Putamen (tissue), 1 donor: ENCODE measurements around the gene PCSK1.
"Not testable (repeated sequence)": the region's sequence is repeated elsewhere in the genome, so short reads cannot be mapped to it uniquely, and the experiment has no call there.

Experiments
- DNase-seq: peaks from one replicate; pipeline ENCODE4 v3.0.0-alpha.2; 2016; ENCODE audit warnings: low spot score

PCSK1 gene

DNA sequence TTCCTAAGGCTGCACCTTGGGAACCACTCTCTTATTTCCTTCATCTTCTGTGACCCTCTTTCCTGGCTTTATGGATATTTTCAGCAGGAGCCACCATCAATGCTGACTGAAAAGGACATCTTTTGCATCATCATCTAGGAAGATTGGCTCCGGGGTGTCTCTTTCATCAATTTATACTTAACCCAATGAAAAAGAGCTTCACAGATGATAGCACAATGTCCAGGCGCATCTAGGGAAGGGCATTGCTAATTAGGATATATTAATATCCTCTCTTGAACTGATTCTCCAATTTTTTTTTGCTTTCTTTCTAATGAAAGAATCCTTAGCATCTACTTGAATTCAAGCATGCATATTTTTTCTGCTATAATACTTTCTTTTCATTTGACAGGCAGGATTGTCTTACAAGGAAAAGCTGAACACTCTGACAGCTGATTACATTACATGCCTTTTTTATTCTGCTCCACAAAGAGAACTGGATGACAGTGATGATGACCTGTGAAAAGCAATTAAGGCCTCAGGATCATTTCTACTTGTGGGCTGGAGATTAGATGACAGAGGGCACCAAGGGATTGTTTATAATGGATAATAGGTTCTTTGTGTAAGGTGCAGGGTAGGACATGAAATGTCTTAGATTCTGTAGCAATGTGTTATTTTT is 60.2 kb downstream of the PCSK1 start:
- no peak for DNase-seq

- DNase-seq, result no peak
Observed at GRCh38 chr5:96370976-96371375, 62.1 kb downstream of the PCSK1 start.

GRCh38 chr5:96367337-96367736 is 65.7 kb downstream of the PCSK1 start:
- not testable (repeated sequence) for DNase-seq

DNA sequence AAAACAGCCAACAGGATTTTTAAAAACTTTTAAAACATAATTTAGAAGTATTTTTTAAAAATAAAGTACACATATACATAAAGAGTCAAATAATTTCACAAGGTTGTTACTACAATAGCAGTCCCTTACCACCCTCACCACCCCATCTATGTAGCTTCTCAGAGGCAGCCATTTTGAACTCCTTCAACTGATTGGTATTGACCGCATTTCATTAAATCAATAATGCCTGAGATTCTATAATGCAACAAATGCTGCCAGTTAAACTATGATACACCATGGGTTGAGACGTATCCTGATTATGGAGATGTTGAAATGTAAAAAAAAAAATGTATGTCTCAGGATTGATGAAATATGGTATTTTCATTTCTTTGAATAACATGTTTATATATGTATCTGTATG is 78.8 kb downstream of the PCSK1 start:
- DNase-seq, result no peak

GRCh38 chr5:96353220-96353619 is 79.8 kb downstream of the PCSK1 start:
- DNase-seq, result no peak

GRCh38 chr5:96350678-96351077 is 82.4 kb downstream of the PCSK1 start:
- DNase-seq, result no peak

GRCh38 chr5:96348536-96348935 is 84.5 kb downstream of the PCSK1 start:
- no peak for DNase-seq

GRCh38 chr5:96347502-96348292 is 85.4 kb downstream of the PCSK1 start:
- DNase-seq, result no peak

GRCh38 chr5:96344678-96345577 is 88.1 kb downstream of the PCSK1 start:
- DNase-seq, result peak; percentile 53

GRCh38 chr5:96343094-96343493 is 90.0 kb downstream of the PCSK1 start:
- no peak for DNase-seq

- DNase-seq, result no peak
Observed at GRCh38 chr5:96342581-96342980, 90.5 kb downstream of the PCSK1 start.
